ENCODE results near the gene BAD.

Gene BAD

DNA sequence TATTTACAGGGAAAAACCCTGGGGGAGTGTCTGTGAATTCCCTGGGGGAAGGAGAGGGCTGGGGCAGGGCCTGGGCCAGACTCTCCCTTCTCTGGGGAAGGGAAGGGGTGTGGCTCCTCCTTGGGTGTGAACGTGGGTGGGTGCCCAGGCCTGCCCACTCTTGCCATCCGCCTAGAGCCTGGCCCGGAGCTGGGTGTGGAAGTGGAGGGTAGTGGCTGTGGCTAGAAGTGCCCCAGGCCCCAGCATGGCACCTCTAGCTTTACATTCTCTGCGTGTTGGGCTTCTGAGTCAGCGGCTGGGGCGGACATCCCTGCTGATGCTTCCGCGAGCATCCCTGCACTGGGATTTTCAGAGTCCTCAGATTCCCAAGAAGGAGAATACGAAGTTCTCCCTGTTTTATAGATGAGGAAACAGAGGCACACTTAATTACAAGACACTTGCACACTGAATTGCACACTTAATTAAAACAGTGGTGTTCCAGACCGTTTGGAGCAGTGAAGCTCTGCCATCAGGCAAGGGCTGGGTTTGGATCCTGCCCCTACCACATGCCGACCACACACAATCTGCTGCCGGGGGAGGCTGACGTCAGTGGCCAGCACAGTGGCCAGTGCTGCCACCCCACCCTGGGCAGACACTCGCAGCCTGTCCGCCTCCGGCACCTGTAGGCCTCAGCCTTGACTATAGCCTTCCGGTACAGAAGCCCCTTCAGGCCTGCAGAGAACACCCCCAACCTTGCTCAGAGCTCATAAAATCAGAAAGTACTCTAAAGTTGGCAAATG, 7.6 kb downstream of the BAD start:
- ATAC-seq: no peak
- no peak for TF ChIP-seq OSR1 (CRISPR knock-in tag; IDR thresholded peaks at IDR 0.05)

DNA sequence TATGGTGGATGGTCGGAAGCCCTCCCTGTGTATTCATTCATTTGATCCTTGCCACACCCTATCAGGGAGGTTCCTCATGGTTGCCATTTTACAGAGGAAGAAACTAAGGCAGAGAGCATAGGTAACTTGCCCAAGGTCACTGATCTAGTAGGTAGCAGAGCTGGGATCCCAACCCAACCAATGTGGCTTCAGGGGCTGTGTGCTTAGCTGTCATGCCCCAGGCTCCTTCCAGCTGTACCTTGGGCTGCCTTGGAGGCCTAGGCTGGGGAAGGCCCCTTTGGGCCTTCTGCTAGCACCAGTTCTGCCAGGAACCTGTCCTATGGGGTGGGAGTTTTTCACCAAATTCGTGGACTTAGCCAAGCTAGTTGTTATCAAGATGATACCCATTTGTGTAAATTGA, 8.6 kb downstream of the BAD start:
- TF ChIP-seq SNAI2 (CRISPR knock-in tag; IDR thresholded peaks at IDR 0.05) (no peak), TOX (CRISPR knock-in tag; IDR thresholded peaks at IDR 0.05; ENCODE audit: borderline replicate concordance) (no peak), RARB (CRISPR knock-in tag; IDR thresholded peaks at IDR 0.05) (no peak), TCF4 (CRISPR knock-in tag; IDR thresholded peaks at IDR 0.05; ENCODE audit: borderline replicate concordance) (no peak), OSR1 (CRISPR knock-in tag; IDR thresholded peaks at IDR 0.05) (no peak), ZFP30 (CRISPR knock-in tag; IDR thresholded peaks at IDR 0.05) (no peak), ARNTL (CRISPR knock-in tag; IDR thresholded peaks at IDR 0.05; ENCODE audit: borderline replicate concordance, low read depth) (no peak), ISL1 (CRISPR knock-in tag; IDR thresholded peaks at IDR 0.05) (no peak), PPARA (CRISPR knock-in tag; IDR thresholded peaks at IDR 0.05; ENCODE audit: borderline replicate concordance) (no peak), ZFP3 (CRISPR knock-in tag; IDR thresholded peaks at IDR 0.05) (no peak), BACH2 (CRISPR knock-in tag; IDR thresholded peaks at IDR 0.05; ENCODE audit: borderline replicate concordance) (no peak), GLIS3 (CRISPR knock-in tag; IDR thresholded peaks at IDR 0.05) (no peak), CSDC2 (CRISPR knock-in tag; IDR thresholded peaks at IDR 0.05) (no peak)
- TF ChIP-seq, protein P1, sequence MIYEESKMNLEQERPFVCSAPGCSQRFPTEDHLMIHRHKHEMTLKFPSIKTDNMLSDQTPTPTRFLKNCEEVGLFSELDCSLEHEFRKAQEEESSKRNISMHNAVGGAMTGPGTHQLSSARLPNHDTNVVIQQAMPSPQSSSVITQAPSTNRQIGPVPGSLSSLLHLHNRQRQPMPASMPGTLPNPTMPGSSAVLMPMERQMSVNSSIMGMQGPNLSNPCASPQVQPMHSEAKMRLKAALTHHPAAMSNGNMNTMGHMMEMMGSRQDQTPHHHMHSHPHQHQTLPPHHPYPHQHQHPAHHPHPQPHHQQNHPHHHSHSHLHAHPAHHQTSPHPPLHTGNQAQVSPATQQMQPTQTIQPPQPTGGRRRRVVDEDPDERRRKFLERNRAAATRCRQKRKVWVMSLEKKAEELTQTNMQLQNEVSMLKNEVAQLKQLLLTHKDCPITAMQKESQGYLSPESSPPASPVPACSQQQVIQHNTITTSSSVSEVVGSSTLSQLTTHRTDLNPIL (CRISPR knock-in tag; IDR thresholded peaks at IDR 0.05; ENCODE audit: low read depth): no peak
- TF ChIP-seq, protein P2, sequence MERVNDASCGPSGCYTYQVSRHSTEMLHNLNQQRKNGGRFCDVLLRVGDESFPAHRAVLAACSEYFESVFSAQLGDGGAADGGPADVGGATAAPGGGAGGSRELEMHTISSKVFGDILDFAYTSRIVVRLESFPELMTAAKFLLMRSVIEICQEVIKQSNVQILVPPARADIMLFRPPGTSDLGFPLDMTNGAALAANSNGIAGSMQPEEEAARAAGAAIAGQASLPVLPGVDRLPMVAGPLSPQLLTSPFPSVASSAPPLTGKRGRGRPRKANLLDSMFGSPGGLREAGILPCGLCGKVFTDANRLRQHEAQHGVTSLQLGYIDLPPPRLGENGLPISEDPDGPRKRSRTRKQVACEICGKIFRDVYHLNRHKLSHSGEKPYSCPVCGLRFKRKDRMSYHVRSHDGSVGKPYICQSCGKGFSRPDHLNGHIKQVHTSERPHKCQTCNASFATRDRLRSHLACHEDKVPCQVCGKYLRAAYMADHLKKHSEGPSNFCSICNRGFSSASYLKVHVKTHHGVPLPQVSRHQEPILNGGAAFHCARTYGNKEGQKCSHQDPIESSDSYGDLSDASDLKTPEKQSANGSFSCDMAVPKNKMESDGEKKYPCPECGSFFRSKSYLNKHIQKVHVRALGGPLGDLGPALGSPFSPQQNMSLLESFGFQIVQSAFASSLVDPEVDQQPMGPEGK (CRISPR knock-in tag; IDR thresholded peaks at IDR 0.05; ENCODE audit: borderline replicate concordance): no peak
- TF ChIP-seq, protein P3, sequence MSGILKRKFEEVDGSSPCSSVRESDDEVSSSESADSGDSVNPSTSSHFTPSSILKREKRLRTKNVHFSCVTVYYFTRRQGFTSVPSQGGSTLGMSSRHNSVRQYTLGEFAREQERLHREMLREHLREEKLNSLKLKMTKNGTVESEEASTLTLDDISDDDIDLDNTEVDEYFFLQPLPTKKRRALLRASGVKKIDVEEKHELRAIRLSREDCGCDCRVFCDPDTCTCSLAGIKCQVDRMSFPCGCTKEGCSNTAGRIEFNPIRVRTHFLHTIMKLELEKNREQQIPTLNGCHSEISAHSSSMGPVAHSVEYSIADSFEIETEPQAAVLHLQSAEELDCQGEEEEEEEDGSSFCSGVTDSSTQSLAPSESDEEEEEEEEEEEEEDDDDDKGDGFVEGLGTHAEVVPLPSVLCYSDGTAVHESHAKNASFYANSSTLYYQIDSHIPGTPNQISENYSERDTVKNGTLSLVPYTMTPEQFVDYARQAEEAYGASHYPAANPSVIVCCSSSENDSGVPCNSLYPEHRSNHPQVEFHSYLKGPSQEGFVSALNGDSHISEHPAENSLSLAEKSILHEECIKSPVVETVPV (CRISPR knock-in tag; IDR thresholded peaks at IDR 0.05): no peak
- TF ChIP-seq, protein P4, sequence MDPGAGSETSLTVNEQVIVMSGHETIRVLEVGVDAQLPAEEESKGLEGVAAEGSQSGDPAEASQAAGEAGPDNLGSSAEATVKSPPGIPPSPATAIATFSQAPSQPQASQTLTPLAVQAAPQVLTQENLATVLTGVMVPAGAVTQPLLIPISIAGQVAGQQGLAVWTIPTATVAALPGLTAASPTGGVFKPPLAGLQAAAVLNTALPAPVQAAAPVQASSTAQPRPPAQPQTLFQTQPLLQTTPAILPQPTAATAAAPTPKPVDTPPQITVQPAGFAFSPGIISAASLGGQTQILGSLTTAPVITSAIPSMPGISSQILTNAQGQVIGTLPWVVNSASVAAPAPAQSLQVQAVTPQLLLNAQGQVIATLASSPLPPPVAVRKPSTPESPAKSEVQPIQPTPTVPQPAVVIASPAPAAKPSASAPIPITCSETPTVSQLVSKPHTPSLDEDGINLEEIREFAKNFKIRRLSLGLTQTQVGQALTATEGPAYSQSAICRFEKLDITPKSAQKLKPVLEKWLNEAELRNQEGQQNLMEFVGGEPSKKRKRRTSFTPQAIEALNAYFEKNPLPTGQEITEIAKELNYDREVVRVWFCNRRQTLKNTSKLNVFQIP (CRISPR knock-in tag; IDR thresholded peaks at IDR 0.05; ENCODE audit: borderline replicate concordance, low read depth): no peak
- TF ChIP-seq, protein P5, sequence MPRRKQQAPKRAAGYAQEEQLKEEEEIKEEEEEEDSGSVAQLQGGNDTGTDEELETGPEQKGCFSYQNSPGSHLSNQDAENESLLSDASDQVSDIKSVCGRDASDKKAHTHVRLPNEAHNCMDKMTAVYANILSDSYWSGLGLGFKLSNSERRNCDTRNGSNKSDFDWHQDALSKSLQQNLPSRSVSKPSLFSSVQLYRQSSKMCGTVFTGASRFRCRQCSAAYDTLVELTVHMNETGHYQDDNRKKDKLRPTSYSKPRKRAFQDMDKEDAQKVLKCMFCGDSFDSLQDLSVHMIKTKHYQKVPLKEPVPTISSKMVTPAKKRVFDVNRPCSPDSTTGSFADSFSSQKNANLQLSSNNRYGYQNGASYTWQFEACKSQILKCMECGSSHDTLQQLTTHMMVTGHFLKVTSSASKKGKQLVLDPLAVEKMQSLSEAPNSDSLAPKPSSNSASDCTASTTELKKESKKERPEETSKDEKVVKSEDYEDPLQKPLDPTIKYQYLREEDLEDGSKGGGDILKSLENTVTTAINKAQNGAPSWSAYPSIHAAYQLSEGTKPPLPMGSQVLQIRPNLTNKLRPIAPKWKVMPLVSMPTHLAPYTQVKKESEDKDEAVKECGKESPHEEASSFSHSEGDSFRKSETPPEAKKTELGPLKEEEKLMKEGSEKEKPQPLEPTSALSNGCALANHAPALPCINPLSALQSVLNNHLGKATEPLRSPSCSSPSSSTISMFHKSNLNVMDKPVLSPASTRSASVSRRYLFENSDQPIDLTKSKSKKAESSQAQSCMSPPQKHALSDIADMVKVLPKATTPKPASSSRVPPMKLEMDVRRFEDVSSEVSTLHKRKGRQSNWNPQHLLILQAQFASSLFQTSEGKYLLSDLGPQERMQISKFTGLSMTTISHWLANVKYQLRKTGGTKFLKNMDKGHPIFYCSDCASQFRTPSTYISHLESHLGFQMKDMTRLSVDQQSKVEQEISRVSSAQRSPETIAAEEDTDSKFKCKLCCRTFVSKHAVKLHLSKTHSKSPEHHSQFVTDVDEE (CRISPR knock-in tag; IDR thresholded peaks at IDR 0.05): no peak
- no peak for ATAC-seq

DNA sequence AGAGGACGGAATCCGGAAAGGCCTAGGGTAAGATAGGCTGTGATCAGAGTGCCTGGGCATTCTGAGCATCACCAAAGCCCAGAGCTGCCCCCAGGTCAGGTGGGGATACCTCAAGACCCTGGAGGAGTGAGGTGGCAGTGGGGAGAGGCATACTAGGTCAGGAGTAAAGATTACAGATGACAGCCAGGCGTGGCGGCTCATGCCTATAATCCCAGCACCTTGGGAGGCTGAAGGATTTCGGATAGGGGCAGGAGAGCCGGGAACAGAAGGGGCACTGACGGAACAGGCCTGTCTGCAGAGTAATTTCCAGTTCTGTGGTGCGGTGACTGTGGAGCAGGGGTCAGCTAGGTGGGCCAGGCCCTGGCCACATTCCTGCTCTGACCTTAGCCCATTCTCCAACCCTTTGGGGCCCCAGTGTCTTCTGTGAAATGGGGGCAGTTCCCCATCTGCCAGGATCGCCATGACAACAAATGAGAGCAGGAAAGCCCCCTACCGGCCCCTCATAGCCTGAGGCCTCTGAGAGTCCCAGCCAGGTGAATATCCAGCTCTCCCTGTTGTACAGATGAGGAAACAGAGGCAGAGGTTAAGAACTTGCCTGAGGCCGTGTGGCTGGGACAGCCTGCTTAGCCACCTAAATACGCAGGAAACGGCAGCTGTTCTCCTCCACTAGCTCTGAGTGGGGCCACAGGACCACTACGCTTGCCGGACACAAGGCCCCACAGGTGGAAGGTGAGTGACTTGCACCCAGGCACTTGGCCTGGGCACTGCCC, 9.2 kb downstream of the BAD start:
- ATAC-seq: no peak
- TF ChIP-seq OSR1 (CRISPR knock-in tag; IDR thresholded peaks at IDR 0.05): no peak
- TF ChIP-seq, protein P1 (CRISPR knock-in tag; IDR thresholded peaks at IDR 0.05; ENCODE audit: low read depth): no peak
- TF ChIP-seq ZFP3 (CRISPR knock-in tag; IDR thresholded peaks at IDR 0.05): no peak
- no peak for TF ChIP-seq BACH2 (CRISPR knock-in tag; IDR thresholded peaks at IDR 0.05; ENCODE audit: borderline replicate concordance)
- no peak for TF ChIP-seq CSDC2 (CRISPR knock-in tag; IDR thresholded peaks at IDR 0.05)
- TF ChIP-seq TOX (CRISPR knock-in tag; IDR thresholded peaks at IDR 0.05; ENCODE audit: borderline replicate concordance): no peak
- TF ChIP-seq ZFP30 (CRISPR knock-in tag; IDR thresholded peaks at IDR 0.05): no peak
- no peak for TF ChIP-seq ZNF565 (CRISPR knock-in tag; conservative IDR thresholded peaks at IDR 0.05; ENCODE audit: low read depth)
- no peak for TF ChIP-seq SNAI2 (CRISPR knock-in tag; IDR thresholded peaks at IDR 0.05)
- TF ChIP-seq GLIS3 (CRISPR knock-in tag; IDR thresholded peaks at IDR 0.05): no peak
- TF ChIP-seq, protein P3 (CRISPR knock-in tag; IDR thresholded peaks at IDR 0.05): no peak
